SU-DHL-6 (cell line): ENCODE results near the gene CLEC1B.
"Not testable (repeated sequence)": the region's sequence is repeated elsewhere in the genome, so short reads cannot be mapped to it uniquely, and the experiment has no call there.

Experiments
- H2AFZ ChIP-seq: fragments of 200-600 bp; sonication (generic); 2 replicates; pipeline ENCODE4 v1.6.1; 2014; ENCODE audit warnings: low read depth, mild to moderate bottlenecking, moderate library complexity, mixed read lengths, antibody characterized with exemption, low read length; ENCODE audit not compliant: severe bottlenecking
- H3F3A ChIP-seq: fragments of 200-600 bp; shearing (Covaris generic); 2 replicates; pipeline ENCODE4 v1.6.0; 2016; ENCODE audit warnings: antibody characterized with exemption, mild to moderate bottlenecking; ENCODE audit not compliant: insufficient read depth
- H3K27ac ChIP-seq: fragments of 200-600 bp; sonication (generic); 2 replicates; pipeline ENCODE4 v1.5.1; 2016; ENCODE audit warnings: low read depth, mild to moderate bottlenecking, low read length, moderate library complexity, mixed read lengths
- H3K27me3 ChIP-seq: fragments of 200-600 bp; sonication (generic), shearing (Covaris generic); 2 replicates; pipeline ENCODE4 v1.6.0; 2014; ENCODE audit warnings: mild to moderate bottlenecking, low read length
- H3K36me3 ChIP-seq: fragments of 200-600 bp; sonication (generic); 2 replicates; pipeline ENCODE4 v1.6.1; 2014; ENCODE audit warnings: mild to moderate bottlenecking, low read length, mixed read lengths
- H3K4me2 ChIP-seq: fragments of 300-600, 200-600 bp; shearing (Covaris generic), sonication (generic); 2 replicates; pipeline ENCODE4 v1.6.0; 2014; ENCODE audit warnings: low read length, low read depth, mild to moderate bottlenecking; ENCODE audit not compliant: poor library complexity, severe bottlenecking
- H3K4me3 ChIP-seq: fragments of 200-600 bp; sonication (generic); 2 replicates; pipeline ENCODE4 v1.5.1; 2014; ENCODE audit warnings: antibody characterized with exemption, low read length, mild to moderate bottlenecking, mixed read lengths; ENCODE audit not compliant: insufficient read depth, poor library complexity, severe bottlenecking
- H3K79me2 ChIP-seq: fragments of 200-600 bp; sonication (generic); 2 replicates; pipeline ENCODE4 v1.6.1; 2014; ENCODE audit warnings: mild to moderate bottlenecking, low read length, moderate library complexity; ENCODE audit not compliant: insufficient read depth
- H3K9ac ChIP-seq: fragments of 200-600 bp; sonication (generic); 2 replicates; pipeline ENCODE4 v1.7.0; 2014; ENCODE audit warnings: mild to moderate bottlenecking, low read length
- H3K9me2 ChIP-seq: fragments of 200-600 bp; sonication (generic); replicated peaks from 2 replicates; pipeline ENCODE4 v1.6.1; 2014; ENCODE audit warnings: low read length; ENCODE audit not compliant: insufficient read depth
- H3K9me3 ChIP-seq: fragments of 200-600 bp; sonication (generic); 2 replicates; pipeline ENCODE4 v1.6.1; 2014; ENCODE audit warnings: low read length, mixed read lengths; ENCODE audit not compliant: insufficient read depth
- H4K20me1 ChIP-seq: fragments of 200-600 bp; sonication (generic); 2 replicates; pipeline ENCODE4 v1.6.1; 2014; ENCODE audit warnings: low read depth, mild to moderate bottlenecking, antibody characterized with exemption, low read length, moderate library complexity, mixed read lengths
- CTCF ChIP-seq: fragments of 200-600 bp; sonication (generic); IDR thresholded peaks from one replicate; pipeline ENCODE4 v1.5.1; 2017; ENCODE audit warnings: antibody characterized with exemption, mild to moderate bottlenecking, low read length, moderate library complexity; ENCODE audit not compliant: insufficient read depth, poor library complexity, severe bottlenecking
- EZH2phosphoT487 ChIP-seq: fragments of 200-600 bp; sonication (generic), shearing (Covaris generic); conservative IDR thresholded peaks from 2 replicates; pipeline ENCODE4 v1.6.1; 2018; ENCODE audit warnings: mild to moderate bottlenecking, antibody characterized with exemption, low read length, moderate library complexity, mixed read lengths

CLEC1B gene

GRCh38 chr12:10030446-10030845 is 31.5 kb upstream of the CLEC1B start, which contains the start of gene CLEC9A:
TSS of gene CLEC9A (plus strand) at chr12:10030682. CDS start at chr12:10052688, 22,006 bp downstream.
- no peaks in the 10 kb centered on the region for H3K79me2 ChIP-seq
- TF ChIP-seq EZH2phosphoT487 (no peak), CTCF (no peak)
- no peaks in the 10 kb centered on the region for H3F3A ChIP-seq
- no peaks in the 10 kb centered on the region for H3K9me2 ChIP-seq
- no peaks in the 10 kb centered on the region for H3K27me3 ChIP-seq
- H3K36me3 ChIP-seq: no peaks in the 10 kb centered on the region
- H3K27ac ChIP-seq: no peak within 1 kb of the TSS
- H3K9ac ChIP-seq: no peak within 1 kb of the TSS
- no peaks in the 10 kb centered on the region for H4K20me1 ChIP-seq
- no peaks in the 10 kb centered on the region for H3K9me3 ChIP-seq
- no peak within 1 kb of the TSS for H3K4me3 ChIP-seq
- no peak within 1 kb of the TSS for H3K4me2 ChIP-seq
- H2AFZ ChIP-seq: no peak within 1 kb of the TSS

GRCh38 chr12:10027721-10028120 is 28.8 kb upstream of the CLEC1B start:
- no peak overlapping the region for H3K4me3 ChIP-seq
- H2AFZ ChIP-seq: no peak overlapping the region
- H3K36me3 ChIP-seq: no peaks in the 10 kb centered on the region
- H3K4me2 ChIP-seq: no peak overlapping the region
- H3K9ac ChIP-seq: no peak overlapping the region
- no peaks in the 10 kb centered on the region for H3F3A ChIP-seq
- no peaks in the 10 kb centered on the region for H3K9me2 ChIP-seq
- H4K20me1 ChIP-seq: no peaks in the 10 kb centered on the region
- no peaks in the 10 kb centered on the region for H3K79me2 ChIP-seq
- no peaks in the 10 kb centered on the region for H3K27me3 ChIP-seq
- H3K27ac ChIP-seq: no peak overlapping the region
- TF ChIP-seq EZH2phosphoT487 (no peak), CTCF (no peak)
- H3K9me3 ChIP-seq: no peaks in the 10 kb centered on the region

- no peaks in the 10 kb centered on the region for H3K9me3 ChIP-seq
- H2AFZ ChIP-seq: no peak overlapping the region
- H3K4me2 ChIP-seq: no peak overlapping the region
Measured at GRCh38 chr12:10027311-10027710, 28.4 kb upstream of the CLEC1B start.

GRCh38 chr12:10026666-10027065 is 27.7 kb upstream of the CLEC1B start:
- H2AFZ ChIP-seq, H3K36me3 ChIP-seq, H3K27ac ChIP-seq, H3K9me2 ChIP-seq, H3K27me3 ChIP-seq, H3K9ac ChIP-seq, H3K9me3 ChIP-seq, H3K79me2 ChIP-seq, H3K4me2 ChIP-seq, H3F3A ChIP-seq, H4K20me1 ChIP-seq, H3K4me3 ChIP-seq: not testable (repeated sequence)

More at GRCh38 chr12:10027311-10027710, 28.4 kb upstream of the CLEC1B start:
- TF ChIP-seq EZH2phosphoT487 (no peak), CTCF (no peak)
- Histone ChIP-seq H3K9me2 (no peaks in the 10 kb centered on the region), H3K79me2 (no peaks in the 10 kb centered on the region), H3F3A (no peaks in the 10 kb centered on the region), H3K27ac (no peak overlapping the region), H3K4me3 (no peak overlapping the region), H4K20me1 (no peaks in the 10 kb centered on the region), H3K36me3 (no peaks in the 10 kb centered on the region), H3K9ac (no peak overlapping the region), H3K27me3 (no peaks in the 10 kb centered on the region)
